Kidney tubule cell (primary cell): Measurements from ENCODE around the gene RNF114.
A peak's percentile ranks its signal among the peaks of the same experiment; 100 is the strongest.

Experiments used
- DNase-seq: peaks from one replicate; pipeline ENCODE4 v3.0.0-alpha.2; 2018; ENCODE audit warnings: low spot score

Gene RNF114

DNA sequence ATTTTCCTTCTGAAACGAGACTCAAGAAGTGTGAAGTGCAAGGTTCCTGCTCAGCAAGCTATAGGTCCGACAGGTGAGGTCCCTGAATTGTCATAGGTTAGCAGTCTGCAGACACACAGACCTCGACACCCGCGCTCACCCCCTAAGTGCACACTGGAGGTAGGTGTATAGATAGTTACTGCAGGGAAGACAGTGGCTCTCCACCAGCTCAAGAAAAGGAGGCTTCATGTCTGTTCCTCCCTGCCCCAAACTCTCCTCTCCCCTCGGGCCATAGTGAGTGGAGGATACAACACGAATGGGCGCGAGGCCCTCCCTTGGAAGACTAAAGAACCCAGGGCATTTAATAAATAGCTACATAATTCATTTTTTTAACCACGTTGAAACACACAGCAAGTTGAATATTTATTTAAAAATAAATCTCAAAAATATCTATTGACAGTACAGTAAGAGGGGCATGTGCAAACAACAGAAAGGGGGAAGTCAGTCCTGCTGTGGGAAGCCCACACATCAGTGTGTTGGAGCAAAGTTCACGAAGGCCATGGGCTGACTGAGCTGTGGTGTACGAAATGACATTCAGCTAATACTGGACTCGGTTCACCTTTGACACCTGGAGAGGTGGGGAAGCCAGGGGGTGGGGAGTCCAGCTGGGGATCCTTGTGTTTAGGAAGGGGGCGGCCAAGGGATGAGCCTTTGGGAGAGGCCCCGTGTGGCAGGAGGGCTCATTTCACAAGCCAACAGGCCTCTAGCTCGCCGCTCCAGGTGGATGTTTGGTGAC lies 31.6 kb upstream of the RNF114 start:
- no peak for DNase-seq

GRCh38 chr20:49905415-49906091 lies 30.6 kb upstream of the RNF114 start:
- no peak for DNase-seq

- DNase-seq = no peak
These were observed 30.0 kb upstream of the RNF114 start for GRCh38 chr20:49906101-49906604.

DNA sequence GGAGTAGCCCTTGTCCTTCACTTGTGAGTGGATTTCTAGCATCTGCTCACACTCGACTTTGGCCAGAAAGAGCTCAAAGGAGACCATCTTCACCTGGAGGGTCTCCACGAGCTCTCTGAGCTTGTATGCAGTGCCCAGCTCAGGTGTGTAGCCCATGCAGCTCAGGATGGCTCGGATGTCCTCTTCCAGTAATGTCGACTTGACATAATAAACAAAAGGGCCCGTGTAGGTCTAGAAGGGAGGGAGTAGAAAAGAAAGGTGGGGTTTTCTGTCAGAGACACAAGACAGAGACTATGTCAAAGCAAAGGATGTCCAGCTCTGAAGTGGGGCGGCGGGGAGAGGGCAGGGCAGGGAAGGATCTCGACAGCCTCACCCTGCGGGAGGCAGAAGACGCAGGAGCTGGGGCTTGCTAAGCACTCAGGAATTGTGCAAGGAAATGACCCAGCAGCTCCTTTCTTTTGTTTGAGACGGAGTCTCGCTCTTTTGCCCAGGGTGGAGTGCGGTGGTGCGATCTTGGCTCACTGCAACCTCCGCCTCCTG lies 29.5 kb upstream of the RNF114 start:
- no peak for DNase-seq

GRCh38 chr20:49907405-49908257 lies 28.6 kb upstream of the RNF114 start:
- no peak for DNase-seq

GRCh38 chr20:49908258-49908565 lies 28.0 kb upstream of the RNF114 start:
- no peak for DNase-seq

DNA sequence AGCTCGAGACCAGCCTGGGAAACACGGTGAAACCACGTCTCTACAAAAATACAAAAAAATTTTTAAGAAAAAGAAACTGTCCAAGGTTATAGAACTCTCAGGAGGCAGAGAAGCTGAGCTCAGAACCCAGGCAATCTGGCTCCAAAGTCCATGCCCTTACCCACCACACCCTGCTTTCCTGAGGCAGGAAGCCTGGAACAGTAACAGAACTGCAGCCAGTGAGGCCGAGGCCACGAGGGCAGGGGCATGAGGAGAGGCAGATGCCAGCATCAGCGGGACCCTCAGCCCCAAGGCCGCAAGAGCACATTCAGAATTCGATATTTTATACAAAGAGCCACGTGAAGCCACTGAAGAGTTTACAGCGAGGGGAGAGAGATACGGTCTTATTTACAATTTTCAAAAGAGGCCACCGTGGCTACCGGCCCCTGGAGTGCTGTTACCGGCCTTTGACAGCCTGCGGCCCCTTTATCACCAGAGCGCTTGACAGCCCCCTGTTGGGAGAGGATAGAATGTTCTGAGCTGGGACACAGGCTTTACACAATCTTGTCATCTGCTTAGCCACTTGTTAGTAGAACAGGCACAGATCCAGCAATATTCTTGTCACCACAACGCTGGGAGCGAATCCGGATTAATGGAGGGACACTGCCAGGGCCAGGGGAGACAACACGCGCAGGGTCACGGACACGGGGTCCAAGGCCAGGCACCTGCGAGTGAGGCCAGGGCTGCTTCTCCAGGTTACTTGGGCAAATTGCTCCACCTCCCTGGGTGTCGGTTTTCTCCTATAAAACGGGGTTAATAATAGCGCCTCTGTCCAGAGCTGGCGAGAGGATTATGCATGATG lies 26.5 kb upstream of the RNF114 start:
- DNase-seq = no peak

GRCh38 chr20:49910340-49910706 lies 25.9 kb upstream of the RNF114 start:
- no peak for DNase-seq

- DNase-seq = no peak
These were observed 22.7 kb upstream of the RNF114 start for GRCh38 chr20:49913399-49914047.

DNA sequence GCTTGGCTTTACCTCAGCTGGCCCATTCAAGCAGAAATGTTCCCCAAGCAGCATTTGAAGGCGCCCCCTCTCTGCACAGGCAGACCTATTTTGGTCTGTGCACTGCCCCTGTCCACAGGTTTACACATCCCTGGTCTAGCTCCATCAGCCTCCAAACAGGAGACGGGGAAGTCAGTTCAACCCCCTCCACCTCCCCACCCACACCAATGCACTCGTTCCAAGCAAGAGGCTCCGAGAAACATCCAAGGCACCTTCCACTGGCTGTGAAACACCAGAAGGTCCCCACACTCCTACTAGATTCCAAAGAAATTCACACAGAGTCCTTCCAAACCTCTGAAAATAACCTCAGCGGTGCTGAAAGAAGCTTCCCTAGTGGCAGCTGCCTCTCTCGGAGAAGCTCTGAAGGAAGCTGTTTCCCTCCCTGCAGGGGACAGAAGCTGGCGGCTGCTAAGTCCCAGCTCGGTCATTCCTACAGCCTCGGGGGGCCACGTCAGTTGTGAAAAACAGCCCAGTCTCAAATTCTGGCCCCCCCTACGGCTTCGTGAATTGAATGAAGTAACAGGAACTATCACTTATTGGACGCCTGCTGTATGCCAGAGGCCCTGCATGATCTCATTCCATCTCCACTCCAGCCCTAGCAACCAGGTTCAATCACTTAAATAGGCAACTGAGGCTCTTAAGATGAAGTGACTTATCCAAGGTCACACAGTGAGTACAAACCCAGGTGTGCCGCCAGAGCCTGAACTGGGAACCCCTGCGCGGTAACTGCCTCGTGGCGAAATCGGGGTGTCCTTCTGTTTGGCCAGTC lies 21.7 kb upstream of the RNF114 start:
- peak; percentile 52 for DNase-seq

DNA sequence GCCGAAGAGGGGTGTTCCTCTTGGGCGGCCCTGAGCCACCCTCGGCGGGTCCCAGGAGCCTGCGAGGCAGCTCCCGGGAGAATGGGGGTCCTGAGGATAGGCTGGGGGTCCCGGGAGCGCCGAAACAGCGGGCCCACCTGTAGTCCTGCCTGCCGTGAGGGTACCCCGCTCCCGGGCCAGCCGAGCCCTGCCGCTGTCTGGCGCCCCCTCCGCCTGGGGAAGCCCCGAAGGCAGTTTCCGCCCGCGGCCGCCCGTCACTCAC lies 21.1 kb upstream of the RNF114 start:
- DNase-seq = no peak

GRCh38 chr20:49915380-49916145 lies 20.6 kb upstream of the RNF114 start, which contains the start of gene SPATA2:
SPATA2 (minus strand) TSS chr20:49915529; CDS start chr20:49908490, 7,039 bp downstream.
- peak; percentile 95 for DNase-seq

GRCh38 chr20:49916146-49917002 lies 19.8 kb upstream of the RNF114 start:
- DNase-seq = peak; percentile 78

DNA sequence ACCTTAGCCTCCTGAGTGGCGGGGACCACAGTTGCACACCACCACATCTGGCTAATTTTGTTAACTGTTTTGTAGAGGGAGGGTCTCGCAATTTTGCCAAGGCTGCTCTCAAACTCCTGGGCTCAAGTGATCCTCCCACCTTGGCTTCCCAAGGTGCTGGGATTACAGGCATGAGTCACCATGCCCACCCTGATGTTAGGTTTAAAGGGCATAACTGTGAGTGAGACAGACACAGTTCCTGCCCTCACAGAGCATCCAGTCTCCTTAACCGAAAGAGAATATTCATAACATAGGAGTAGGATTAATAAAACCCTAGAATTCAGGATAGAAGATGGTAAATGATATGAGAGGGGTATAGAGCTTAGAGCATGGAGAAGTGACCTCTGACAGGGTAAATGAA lies 17.8 kb upstream of the RNF114 start:
- DNase-seq = no peak

- no peak for DNase-seq
These were observed 17.2 kb upstream of the RNF114 start for GRCh38 chr20:49919009-49919408.

GRCh38 chr20:49919461-49919860 lies 16.7 kb upstream of the RNF114 start:
- no peak for DNase-seq

- DNase-seq = no peak
These were observed 11.9 kb upstream of the RNF114 start for GRCh38 chr20:49924247-49924646.

DNA sequence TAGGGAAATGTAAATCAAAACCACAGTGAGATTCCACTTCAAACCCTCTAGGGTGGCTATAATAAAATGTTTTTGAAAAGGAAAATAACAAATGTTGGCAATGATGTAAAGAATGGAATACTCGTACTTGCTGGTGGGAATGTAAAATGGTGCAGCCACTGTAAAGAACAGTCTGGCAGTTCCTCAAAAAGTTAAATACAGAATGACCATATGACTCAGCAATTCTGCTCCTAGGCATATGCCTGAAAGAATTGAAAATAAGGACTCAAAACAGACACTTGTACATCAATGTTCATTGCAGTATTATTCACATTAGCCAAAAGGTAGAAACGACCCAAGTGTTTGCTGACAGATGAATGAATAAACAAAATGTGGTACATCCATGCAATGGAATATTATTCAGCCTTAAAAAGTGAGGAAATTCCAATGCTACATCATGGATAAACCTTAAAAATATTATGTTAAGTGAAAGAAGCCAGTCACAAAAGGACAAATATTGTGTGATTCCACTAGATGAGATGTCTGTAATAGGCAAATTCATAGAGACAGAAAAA lies 10.2 kb upstream of the RNF114 start:
- no peak for DNase-seq
